GM18907 (cell line): ENCODE data around the gene KRTAP5-7.

Experiments used
- ATAC-seq: cut with Tn5 transposase; IDR thresholded peaks from one replicate; pipeline ENCODE4 v1.9.1; 2021; ENCODE audit warnings: mild to moderate bottlenecking, moderate library complexity; ENCODE audit not compliant: unreplicated experiment

Gene KRTAP5-7

DNA sequence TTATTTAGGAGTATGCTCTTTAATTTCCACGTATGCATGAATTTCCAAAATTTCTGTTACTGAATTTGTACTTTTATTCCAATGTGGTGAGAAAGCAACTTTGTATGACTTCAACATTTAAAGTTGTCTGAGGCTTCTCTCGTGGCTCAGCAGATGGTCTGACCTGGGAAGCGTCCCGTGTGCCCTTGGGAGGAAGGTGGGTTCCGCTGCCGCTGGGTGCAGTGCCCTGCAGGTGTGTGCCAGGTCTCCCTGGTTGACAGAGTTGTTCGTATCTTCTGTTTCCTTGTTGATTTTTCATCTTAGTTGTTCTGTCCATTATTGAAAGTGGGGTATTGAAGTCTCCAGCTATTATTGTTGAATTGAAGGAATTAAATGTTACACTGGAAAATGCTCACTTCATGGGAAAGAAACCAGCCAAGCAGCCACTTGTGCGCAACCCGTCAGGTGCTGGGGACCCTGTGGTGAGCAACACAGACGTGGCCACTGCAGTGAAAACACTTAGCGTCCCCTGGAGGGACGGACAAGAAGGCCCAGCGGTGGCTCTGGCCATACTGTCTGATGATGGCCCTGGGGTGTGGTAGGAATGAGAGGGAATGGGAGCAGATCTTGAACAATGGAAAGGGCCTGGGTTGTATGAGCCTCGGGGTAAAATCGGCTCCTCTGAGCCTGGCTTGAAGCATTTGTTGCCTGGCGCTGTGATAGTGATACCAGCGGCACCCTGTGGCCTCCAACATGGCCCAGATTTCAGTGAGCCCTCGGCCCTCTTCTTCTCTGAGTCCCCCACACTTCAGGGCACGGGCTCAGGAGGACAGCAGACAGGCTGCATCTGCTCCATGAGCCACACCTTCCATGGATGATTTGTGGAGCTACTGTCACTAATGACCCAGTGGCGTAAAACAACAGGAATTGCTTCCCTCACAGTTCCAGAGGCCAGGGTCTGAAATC, 31.5 kb upstream of the KRTAP5-7 start:
- ATAC-seq, result no peak

- ATAC-seq, result no peak
These were observed 30.6 kb upstream of the KRTAP5-7 start for GRCh38 chr11:71496421-71496820.

- ATAC-seq, result no peak
These were observed 29.0 kb upstream of the KRTAP5-7 start for GRCh38 chr11:71498091-71498490.

DNA sequence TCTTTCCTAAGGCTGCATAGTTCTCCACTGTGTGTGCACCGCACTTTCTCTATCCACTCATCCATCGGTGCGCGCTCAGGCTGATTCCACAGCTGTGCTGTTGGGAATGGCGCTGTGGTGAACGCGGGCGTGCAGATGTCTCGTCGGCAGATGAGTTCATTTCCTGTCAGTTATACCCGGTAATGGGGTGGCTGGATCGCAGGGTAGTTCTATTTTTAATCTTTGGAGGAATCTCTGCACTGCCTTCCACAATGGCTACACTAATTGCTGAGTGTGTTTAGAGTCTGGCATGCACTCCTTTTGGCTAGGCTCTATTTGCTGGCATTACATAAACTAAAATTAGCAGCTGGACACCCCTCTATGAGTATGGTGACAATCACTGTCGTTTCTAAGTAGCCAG, 27.9 kb upstream of the KRTAP5-7 start:
- no peak for ATAC-seq

DNA sequence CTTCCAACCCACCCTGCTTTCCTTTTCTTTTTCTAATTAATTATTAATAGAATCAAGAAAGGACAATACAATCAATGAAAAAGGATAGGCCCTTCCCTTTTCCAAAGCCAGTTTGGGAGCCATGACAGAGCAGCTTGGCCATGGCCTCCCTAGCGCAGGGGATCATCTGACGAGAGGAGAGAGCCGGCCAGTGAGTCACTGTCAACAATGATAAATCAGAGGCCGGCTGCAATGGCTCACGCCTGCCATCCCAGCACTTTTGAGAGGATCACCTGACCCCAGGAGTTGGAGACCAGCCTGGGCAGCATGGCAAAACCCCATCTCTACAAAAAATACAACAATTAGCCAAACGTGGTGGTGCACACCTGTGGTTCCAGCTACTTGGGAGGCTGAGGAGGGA, 27.5 kb upstream of the KRTAP5-7 start:
- no peak for ATAC-seq

DNA sequence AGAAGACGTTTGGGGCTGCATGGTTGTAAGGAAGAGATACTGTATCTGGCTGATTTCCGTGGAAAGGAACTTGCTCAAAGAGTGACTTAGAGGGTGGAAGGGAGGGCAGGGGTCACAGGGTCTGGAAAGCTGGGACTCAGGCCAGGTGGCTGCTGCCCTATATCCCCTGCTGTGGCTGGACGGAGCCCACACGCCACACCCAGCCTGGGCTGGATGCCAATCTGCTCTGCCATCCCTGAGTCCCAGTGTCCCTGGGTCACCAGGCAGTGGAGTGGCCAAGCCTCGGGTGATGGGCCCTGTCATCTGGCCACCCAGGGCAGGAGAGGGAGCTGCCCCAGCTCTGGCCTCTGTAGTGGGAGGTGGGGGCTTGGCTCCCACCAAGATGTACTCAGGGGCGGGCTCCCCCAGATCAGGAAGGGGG, 26.5 kb upstream of the KRTAP5-7 start:
- no peak for ATAC-seq

- no peak for ATAC-seq
These were observed 25.7 kb upstream of the KRTAP5-7 start for GRCh38 chr11:71501071-71501985.

GRCh38 chr11:71502026-71502425, 25.0 kb upstream of the KRTAP5-7 start:
- no peak for ATAC-seq

- no peak for ATAC-seq
These were observed 24.1 kb upstream of the KRTAP5-7 start for GRCh38 chr11:71502871-71503435.

GRCh38 chr11:71504531-71504930, 22.5 kb upstream of the KRTAP5-7 start:
- no peak for ATAC-seq

DNA sequence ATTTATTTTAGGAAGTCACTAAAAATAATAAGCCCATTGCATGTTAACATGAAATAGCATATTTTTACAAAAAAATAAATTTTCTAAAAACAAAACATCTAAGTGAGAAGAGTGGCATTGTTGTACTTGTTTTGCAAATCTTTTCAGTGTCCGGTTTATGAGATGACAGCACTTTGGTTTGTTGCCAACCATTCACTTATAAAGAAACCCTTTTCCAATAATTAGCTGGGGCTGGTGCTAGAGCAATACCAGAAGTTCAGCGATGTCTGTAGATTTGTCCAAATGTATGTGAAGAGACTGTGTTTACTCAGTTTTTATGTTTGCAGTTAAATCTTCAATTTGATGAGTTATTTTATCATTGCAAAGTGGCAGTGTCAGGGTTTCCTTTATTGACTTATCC, 22.1 kb upstream of the KRTAP5-7 start:
- no peak for ATAC-seq

DNA sequence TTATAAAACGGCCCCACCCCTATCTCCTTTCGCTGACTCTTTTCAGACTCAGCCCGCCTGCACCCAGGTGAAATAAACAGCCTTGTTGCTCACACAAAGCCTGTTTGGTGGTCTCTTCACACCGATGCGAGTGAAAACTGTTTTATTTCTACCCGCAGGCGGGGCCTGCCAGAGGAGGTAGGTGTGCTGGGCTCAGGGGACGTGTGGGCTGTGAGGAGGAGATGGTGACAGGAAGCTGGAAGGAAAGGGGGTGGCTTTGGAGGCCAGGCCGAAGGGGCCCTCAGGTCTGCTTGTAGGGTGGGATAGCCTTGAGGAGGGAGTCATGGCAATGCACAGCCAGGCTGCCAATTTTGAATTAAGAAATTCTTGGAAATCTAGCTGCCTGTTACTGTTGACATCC, 21.3 kb upstream of the KRTAP5-7 start:
- no peak for ATAC-seq

DNA sequence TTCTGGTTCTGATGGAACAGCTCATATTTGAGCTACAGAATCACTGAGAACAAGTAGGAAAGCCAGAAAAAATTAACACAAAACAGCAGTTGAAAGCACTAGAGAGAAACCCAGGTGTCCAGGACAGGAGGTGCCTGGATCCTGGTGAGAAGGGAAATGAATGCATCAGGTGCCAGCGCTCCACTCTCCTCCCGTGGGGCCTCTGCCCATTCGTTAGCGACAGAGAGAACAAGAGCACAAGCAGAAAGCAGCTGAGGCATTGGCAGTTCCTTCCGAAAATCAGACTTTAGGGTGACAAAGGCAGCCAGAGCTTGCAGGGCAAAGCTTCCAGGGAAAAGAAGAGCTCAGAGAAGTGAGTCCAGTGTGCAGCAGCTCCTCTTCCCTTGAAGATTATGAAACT, 20.0 kb upstream of the KRTAP5-7 start:
- no peak for ATAC-seq

DNA sequence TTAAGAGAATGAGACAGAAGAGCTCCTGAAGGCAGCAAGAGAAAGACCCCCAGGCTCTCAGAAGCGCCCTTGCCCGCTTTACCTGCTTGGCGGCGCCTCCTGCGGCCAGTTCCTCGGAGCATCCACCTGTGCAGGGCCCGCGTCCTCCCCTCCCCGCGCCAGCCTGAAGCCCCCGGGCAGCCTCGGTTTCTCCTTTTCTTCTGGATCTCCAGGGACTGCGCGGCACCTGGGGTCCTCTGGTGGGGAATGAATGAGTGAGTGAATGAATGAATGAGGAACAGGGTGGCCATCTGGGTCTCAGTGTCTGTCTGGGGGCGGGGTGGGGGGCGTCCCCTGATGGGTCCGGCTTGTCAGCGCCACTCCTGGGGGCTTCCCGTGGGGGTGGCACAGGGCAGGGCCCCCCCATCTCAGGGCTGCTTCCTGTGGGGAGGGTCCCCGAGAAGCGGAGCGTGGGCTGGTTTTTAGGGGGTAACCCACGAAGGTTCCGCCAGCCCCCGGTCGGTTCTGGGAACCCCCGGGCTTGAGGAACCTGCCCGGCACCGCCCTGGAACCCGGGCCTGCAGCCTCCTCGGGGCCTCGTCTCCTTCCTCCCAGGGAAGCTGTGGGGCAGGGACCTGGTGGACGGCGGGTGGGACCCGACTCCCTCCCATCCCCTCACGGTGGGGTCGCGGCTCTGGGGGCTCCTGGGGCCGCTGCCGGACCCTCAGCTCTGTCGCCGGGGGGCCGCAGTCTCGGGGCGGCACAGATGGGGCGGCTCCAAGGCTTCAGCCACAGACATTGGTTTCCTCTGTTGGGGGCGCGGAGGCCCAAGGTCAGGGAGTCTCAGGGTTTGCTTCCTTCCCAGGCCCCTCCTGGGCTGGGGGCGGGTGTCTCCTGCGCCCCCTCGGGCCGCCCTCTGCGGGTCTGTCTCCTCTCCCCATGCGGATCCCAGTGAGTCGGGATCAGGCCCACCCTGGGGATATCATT, 8.3 kb upstream of the KRTAP5-7 start:
- no peak for ATAC-seq

DNA sequence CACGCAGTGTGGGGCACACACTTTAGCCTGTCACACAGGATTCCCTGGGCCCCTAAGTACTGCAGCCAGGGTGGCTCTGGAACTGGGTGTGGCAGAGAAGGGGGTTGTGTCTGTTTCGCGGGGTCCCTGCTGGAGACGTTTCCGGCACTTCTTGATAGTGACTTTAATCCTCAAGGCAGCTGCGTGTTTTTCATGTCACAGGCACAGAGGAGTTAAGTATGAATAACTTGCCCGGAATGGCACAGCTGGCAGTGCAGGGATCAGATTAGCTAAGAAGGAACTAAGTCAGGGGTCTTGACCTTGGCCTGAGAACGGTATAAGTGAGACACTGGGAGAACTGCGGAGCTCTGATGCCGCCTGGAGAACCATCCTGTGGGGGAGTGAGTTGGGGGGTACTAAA, 7.5 kb upstream of the KRTAP5-7 start:
- no peak for ATAC-seq

GRCh38 chr11:71525188-71525937, 1.7 kb upstream of the KRTAP5-7 start:
- ATAC-seq, result no peak

DNA sequence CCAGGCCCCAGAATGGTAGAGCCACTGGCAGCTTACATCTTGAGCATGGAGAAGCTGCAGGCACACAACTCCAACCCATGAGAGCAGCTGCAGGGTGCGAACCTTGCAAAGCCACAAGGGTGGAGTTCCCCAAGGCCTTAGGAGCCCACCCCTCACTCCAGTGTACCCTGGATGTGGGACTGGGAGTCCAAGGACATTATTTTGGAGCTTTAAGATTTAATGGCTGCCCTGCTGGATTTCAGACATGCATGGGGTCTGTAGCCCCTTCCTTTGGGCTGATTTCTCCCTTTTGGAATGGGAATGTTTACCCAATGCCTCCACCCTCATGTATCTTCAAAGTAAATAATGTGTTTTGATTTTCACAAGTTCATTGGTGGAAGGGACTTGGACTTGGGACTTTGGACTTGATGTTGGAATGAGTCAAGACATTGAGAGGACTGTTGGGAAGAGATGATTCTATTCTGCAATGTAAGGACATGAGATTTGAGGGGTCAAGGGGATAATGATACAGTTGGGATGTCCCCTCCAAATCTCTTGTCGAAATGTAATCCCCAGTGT, 1.1 kb upstream of the KRTAP5-7 start:
- no peak for ATAC-seq

DNA sequence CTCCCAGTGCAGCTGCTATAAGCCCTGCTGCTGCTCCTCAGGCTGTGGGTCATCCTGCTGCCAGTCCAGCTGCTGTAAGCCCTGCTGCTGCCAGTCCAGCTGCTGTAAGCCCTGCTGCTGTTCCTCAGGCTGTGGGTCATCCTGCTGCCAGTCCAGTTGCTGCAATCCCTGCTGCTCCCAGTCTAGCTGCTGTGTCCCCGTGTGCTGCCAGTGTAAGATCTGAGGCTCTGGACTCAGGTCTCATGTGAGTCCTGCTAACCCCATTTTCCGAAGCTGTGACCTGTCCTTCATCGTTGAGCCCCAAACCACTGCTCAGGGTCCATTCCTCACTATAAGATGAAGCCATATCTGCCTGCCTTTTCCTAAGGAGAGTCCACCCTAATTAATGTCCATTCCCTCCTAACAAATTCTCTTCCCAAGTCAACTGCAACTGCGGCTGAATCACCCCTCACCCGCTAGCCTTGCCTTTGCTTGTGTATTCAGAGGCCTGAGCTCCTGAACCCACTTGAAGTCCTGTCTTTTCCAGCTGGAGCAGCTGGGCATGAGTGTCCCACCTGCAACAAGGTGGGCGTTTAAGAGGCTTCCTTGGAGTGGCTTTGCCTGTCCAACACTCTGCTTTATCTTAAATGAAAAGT, 626 bp downstream of the KRTAP5-7 start:
- no peak for ATAC-seq

GRCh38 chr11:71530602-71531001, 3.5 kb downstream of the KRTAP5-7 start:
- ATAC-seq, result no peak
